HepG2 (cell line): ENCODE data around the gene STK24. TPM values are rescaled to one million over a fixed set of nuclear protein-coding genes. Genes with fewer than 3 reads are reported as not detected.

Experiments used
- ATAC-seq: fragments of 200-7000 bp; cut with Tn5 transposase; 3 replicates; pipeline ENCODE4 v1.9.1; 2020; ENCODE audit warnings: mild to moderate bottlenecking, moderate library complexity
- BruUV-seq: library from RNA; stranded (reverse); fragments of 400-500 nt; replicated peaks from 2 replicates; lab custom pipeline; 2021; lab: Mats Ljungman, UMichigan
- CTCF ChIA-PET: fragments of 300-600 bp; formaldehyde crosslinking; extraction: SDS; loops from one replicate; lab custom pipeline; 2021; ENCODE audit warnings: low total read pairs, inconsistent platforms, low intra/inter-chr PET ratio; lab: Yijun Ruan, JAX
- POLR2A ChIA-PET: fragments of 350-600 bp; sonication (Branson Sonifier 250); formaldehyde crosslinking; loops from one replicate; lab custom pipeline; 2020; ENCODE audit warnings: antibody characterized with exemption, inconsistent platforms; lab: Yijun Ruan, JAX
- DNase-seq: peaks from one replicate; pipeline ENCODE4 v3.0.0-alpha.2; 2015; ENCODE audit warnings: low spot score
- FAIRE-seq: peaks from 3 replicates; lab custom pipeline; 2011; peaks lifted over from hg19 to GRCh38; lab: Jason Lieb, UNC
- H2AFZ ChIP-seq: one replicate; pipeline ENCODE4 v1.6.1; 2011; ENCODE audit warnings: low read length, inconsistent platforms
- H3K27ac ChIP-seq: fragments of 300-600 bp; 3 replicates; pipeline ENCODE4 v1.8.0; 2011; ENCODE audit warnings: mixed run types, mild to moderate bottlenecking, mixed read lengths, low read length, inconsistent platforms; ENCODE audit not compliant: insufficient read depth; ENCODE audit errors: extremely low read length
- H3K27me3 ChIP-seq, 2 experiments: fragments of 200-600 bp in 1 of 2; 2 replicates in 1 of 2; 3 replicates in 1 of 2; pipeline versions ENCODE4 v1.6.0 to v1.8.0; 2011; ENCODE audit warnings: low read length in 2 of 2, mild to moderate bottlenecking in 2 of 2, moderate library complexity in 2 of 2, inconsistent platforms in 1 of 2; ENCODE audit not compliant: insufficient read depth in 2 of 2, control insufficient read depth in 1 of 2
- H3K36me3 ChIP-seq, 2 experiments: fragments of 200-600 bp in 1 of 2; replicated peaks in 1 of 2; 2 replicates in 1 of 2; 3 replicates in 1 of 2; pipeline versions ENCODE4 v1.5.1 to v1.8.0; 2011; ENCODE audit warnings: low read length in 2 of 2, inconsistent platforms in 1 of 2; ENCODE audit not compliant: insufficient read depth in 2 of 2, control insufficient read depth in 1 of 2
- H3K4me1 ChIP-seq: 2 replicates; pipeline ENCODE4 v1.5.1; 2012; ENCODE audit warnings: low read length, inconsistent platforms; ENCODE audit not compliant: insufficient read depth
- H3K4me2 ChIP-seq: 2 replicates; pipeline ENCODE4 v1.6.0; 2011; ENCODE audit warnings: low read depth, low read length, inconsistent platforms
- H3K4me3 ChIP-seq, 3 experiments: fragments of 200-600 bp in 1 of 3; sonication (generic), shearing (Covaris generic) in 1 of 3; replicated peaks in 1 of 3; 2 replicates each; pipeline ENCODE4 v1.5.1; 2011 to 2016; ENCODE audit warnings: low read length in 3 of 3, inconsistent platforms in 2 of 3, low read depth in 2 of 3, mild to moderate bottlenecking in 2 of 3, control low read depth in 1 of 3, mixed read lengths in 1 of 3; ENCODE audit not compliant: insufficient read depth in 1 of 3
- H3K79me2 ChIP-seq: one replicate; pipeline ENCODE4 v1.6.1; 2011; ENCODE audit warnings: low read length, inconsistent platforms; ENCODE audit not compliant: insufficient read depth
- H3K9ac ChIP-seq: 2 replicates; pipeline ENCODE4 v1.6.0; 2011; ENCODE audit warnings: mild to moderate bottlenecking, low read depth, low read length, inconsistent platforms; ENCODE audit not compliant: insufficient read depth
- H3K9me3 ChIP-seq: 2 replicates; pipeline ENCODE4 v1.5.1; 2012; ENCODE audit warnings: mild to moderate bottlenecking, low read length
- H4K20me1 ChIP-seq: 2 replicates; pipeline ENCODE4 v1.6.0; 2011; ENCODE audit warnings: inconsistent platforms, mild to moderate bottlenecking, low read length, moderate library complexity; ENCODE audit not compliant: insufficient read depth
- CENPT ChIP-seq: sonication (generic); formaldehyde crosslinking; IDR thresholded peaks from 2 replicates; pipeline ENCODE4 v1.8.0; 2022; ENCODE audit warnings: low read depth, mild to moderate bottlenecking, moderate library complexity, missing genetic modification reagents
- ERF ChIP-seq: IDR thresholded peaks from 2 replicates; pipeline ENCODE4 v1.6.1; 2018; ENCODE audit warnings: missing biosample characterization, missing genetic modification reagents
- MNT ChIP-seq: fragments of 450-650 bp; IDR thresholded peaks from 2 replicates; pipeline ENCODE4 v1.6.1; 2016
- NFIC ChIP-seq: IDR thresholded peaks from 2 replicates; pipeline ENCODE4 v1.6.1; 2012; ENCODE audit warnings: mild to moderate bottlenecking, low read length, inconsistent platforms
- PAXIP1 ChIP-seq: sonication (generic); formaldehyde crosslinking; conservative IDR thresholded peaks from 2 replicates; pipeline ENCODE4 v1.4.0; 2020; ENCODE audit warnings: mild to moderate bottlenecking, missing genetic modification reagents, moderate library complexity
- PPARG ChIP-seq: conservative IDR thresholded peaks from 2 replicates; pipeline ENCODE4 v1.6.1; 2016; ENCODE audit warnings: missing biosample characterization, missing genetic modification reagents
- PRDM4 ChIP-seq: sonication (generic); formaldehyde crosslinking; IDR thresholded peaks from 2 replicates; pipeline ENCODE4 v1.9.0; 2021; ENCODE audit warnings: missing genetic modification reagents, borderline replicate concordance
- SIN3A ChIP-seq: IDR thresholded peaks from 2 replicates; pipeline ENCODE4 v1.6.1; 2011; ENCODE audit warnings: low read depth, mild to moderate bottlenecking, control low read depth, low read length, borderline replicate concordance
- SOX5 ChIP-seq: IDR thresholded peaks from 2 replicates; pipeline ENCODE4 v1.6.1; 2016; ENCODE audit warnings: borderline replicate concordance
- ZNF264 ChIP-seq: sonication (generic); formaldehyde crosslinking; IDR thresholded peaks from 2 replicates; pipeline ENCODE4 v1.4.0; 2020; ENCODE audit warnings: missing genetic modification reagents
- ZNF362 ChIP-seq: sonication (generic); formaldehyde crosslinking; IDR thresholded peaks from 2 replicates; pipeline ENCODE4 v1.4.0; 2020; ENCODE audit warnings: missing genetic modification reagents, mild to moderate bottlenecking, borderline replicate concordance
- ZNF598 ChIP-seq: sonication (generic); formaldehyde crosslinking; IDR thresholded peaks from 2 replicates; pipeline ENCODE4 v1.5.1; 2020; ENCODE audit warnings: mild to moderate bottlenecking, missing genetic modification reagents, borderline replicate concordance
- WGBS: methylation state at CpG from one replicate; pipeline ENCODE4 v1.1.6; 2017; ENCODE audit warnings: low lambda C conversion rate; 5-methylcytosine and 5-hydroxymethylcytosine counted together
- in situ Hi-C: cut with HindIII; loops from 2 replicates; pipeline ENCODE4 v1.10.0; 2017; ENCODE audit warnings: low pct_unique_long_range_greater_than_20kb; ENCODE audit not compliant: extremely low pct_ligation_motif_present
- intact Hi-C: fragments of 100-400 bp; cut with micrococcal nuclease; formaldehyde crosslinking; loops from one replicate; pipeline ENCODE4 v1.10.0; 2022; ENCODE audit not compliant: unreplicated experiment
- polyA plus RNA-seq, 8 experiments: library from polyadenylated mRNA; depleted of rRNA in 3 of 8; stranded (reverse) in 7 of 8; unstranded in 1 of 8; fragments of >200 nt; fragmentation: Illumina TruSeq in 4 of 8; extraction: Trizol in 4 of 8; gene quantifications; 2 replicates each; pipeline versions ENCODE4 v1.2.1 to v1.2.3, GENCODE V29; 2011 to 2016; ENCODE audit warnings: low read depth in 4 of 8, missing spikeins in 1 of 8, mixed read lengths in 1 of 8; ENCODE audit not compliant: insufficient read depth in 1 of 8
- total RNA-seq, 5 experiments: library from RNA; depleted of rRNA; stranded (reverse); fragments of >200 nt; fragmentation: Illumina TruSeq; extraction: Trizol; gene quantifications; 2 replicates each; pipeline ENCODE4 v1.2.3, GENCODE V29; 2016; ENCODE audit warnings: low read depth in 1 of 5

Gene STK24
- total and polyA plus RNA-seq, 2 of the 13 experiments (the other 11 are each of a cell fraction or from before 2014, with no cell fraction given): 51.3 to 73.0 TPM

GRCh38 chr13:98490866-98491265 lies 86.0 kb downstream of the STK24 start (continued):
- TF ChIP-seq PRDM4 (CRISPR knock-in tag) (no peak), ZNF598 (CRISPR knock-in tag) (no peak)

GRCh38 chr13:98490195-98490836 lies 86.6 kb downstream of the STK24 start:
- Histone ChIP-seq H3K4me2 (peak overlapping the region; percentile 66), H3K27me3 (no peaks in the 10 kb centered on the region), H3K4me3 (peak overlapping the region in 1 of 3 experiments; percentile 29; a peak in 1 of 6 replicates), H2AFZ (no peak overlapping the region), H4K20me1 (peaks cover 3% of the 10 kb centered on the region; the same call in 1 of the 2 replicates), H3K79me2 (peaks cover 92% of the 10 kb centered on the region), H3K4me1 (peaks cover 94% of the 10 kb centered on the region), H3K27ac (peak overlapping the region; percentile 90), H3K9me3 (no peaks in the 10 kb centered on the region), H3K9ac (peak overlapping the region; percentile 64), H3K36me3 (peaks cover 2 to 4% of the 10 kb centered on the region in 2 experiments; a peak in 3 of 5 replicates)
- peak; percentile 82 for FAIRE-seq
- in situ Hi-C loops: no loop called here
- BruUV-seq: no TSS peak
- POLR2A ChIA-PET: interaction anchor here (0.7 to 1.5 kb wide), 3 partner anchors 16 to 87 kb away, joined by 3 to 7 read pairs (median 3); partner anchors contain the start of gene STK24
- peak; percentile 87 for ATAC-seq
- DNase-seq: peak; percentile 92
- WGBS: 3% methylated on average over 8 of the region's 9 CpGs
- intact Hi-C loops: loop anchor here (2.0 kb wide), 1 partner anchor 16 kb away; no protein-coding TSS in a partner anchor
- CTCF ChIA-PET: no interaction called here
- TF ChIP-seq ERF: peak; percentile 46; the same call in 1 of the 2 replicates
- TF ChIP-seq PAXIP1 (CRISPR knock-in tag): peak; percentile 90
- peak; percentile 67; the same call in 1 of the 2 replicates for TF ChIP-seq NFIC
- peak; percentile 23; the same call in 1 of the 2 replicates for TF ChIP-seq ZNF362 (CRISPR knock-in tag)
- peak; percentile 95 for TF ChIP-seq SOX5 (CRISPR knock-in tag)
- peak; percentile 75; the same call in 1 of the 2 replicates for TF ChIP-seq ZNF264 (CRISPR knock-in tag)
- TF ChIP-seq CENPT (CRISPR knock-in tag): no peak
- TF ChIP-seq MNT: peak; percentile 19; the same call in 1 of the 2 replicates
- TF ChIP-seq SIN3A: peak; percentile 46; the same call in 1 of the 2 replicates
- peak; percentile 94 for TF ChIP-seq PPARG
